Globus pallidus (tissue), 1 donor: Measurements from ENCODE around the gene RRP8.

Source experiments
- DNase-seq: peaks from one replicate; pipeline ENCODE4 v3.0.0-alpha.2; 2015; ENCODE audit warnings: low spot score

Gene RRP8

DNA sequence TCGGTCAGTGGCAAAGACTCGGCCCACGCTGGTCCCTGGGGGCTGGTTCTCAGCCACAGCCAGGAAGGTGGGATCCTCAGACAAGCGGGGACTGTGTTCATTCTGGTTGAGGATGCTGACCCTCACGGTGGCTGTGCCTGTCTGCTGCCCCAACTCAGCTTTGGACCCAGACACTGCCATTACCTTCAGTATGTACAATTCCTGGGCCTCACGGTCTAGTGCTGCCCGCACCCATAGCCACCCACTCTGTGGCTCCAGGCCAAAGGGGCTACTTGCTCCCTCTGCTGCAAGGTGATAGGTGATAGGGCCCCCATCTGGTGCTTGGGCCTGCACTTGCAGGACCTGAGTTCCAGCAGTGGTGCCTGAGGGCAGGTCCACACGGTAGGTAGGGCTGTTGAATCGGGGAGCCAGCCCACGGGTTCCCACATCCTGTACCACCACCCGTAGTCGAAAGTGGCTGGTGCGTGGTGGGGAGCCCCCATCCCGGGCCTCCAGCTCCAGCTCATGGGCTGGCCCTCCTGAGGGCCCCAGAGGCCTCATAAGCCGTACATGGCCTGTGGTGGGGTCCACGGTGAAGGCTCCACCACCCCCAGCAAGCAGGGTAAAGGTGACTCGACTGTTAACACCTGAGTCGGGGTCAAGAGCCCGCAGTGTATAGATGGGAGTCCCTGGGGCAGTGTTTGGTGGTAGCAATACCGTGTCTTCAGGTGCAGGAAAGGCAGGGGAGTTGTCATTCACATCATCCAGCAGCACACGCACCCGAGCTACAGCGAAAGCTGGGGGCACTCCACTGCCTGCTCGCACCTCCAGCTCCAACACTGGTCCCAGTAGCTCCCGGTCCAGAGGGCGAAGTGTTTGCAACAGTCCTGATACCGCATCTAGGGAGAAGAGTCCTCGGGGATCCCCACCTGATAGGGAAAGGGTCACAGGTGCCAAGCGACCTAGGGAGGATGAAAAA, 29.0 kb upstream of the RRP8 start:
- DNase-seq: no peak

DNA sequence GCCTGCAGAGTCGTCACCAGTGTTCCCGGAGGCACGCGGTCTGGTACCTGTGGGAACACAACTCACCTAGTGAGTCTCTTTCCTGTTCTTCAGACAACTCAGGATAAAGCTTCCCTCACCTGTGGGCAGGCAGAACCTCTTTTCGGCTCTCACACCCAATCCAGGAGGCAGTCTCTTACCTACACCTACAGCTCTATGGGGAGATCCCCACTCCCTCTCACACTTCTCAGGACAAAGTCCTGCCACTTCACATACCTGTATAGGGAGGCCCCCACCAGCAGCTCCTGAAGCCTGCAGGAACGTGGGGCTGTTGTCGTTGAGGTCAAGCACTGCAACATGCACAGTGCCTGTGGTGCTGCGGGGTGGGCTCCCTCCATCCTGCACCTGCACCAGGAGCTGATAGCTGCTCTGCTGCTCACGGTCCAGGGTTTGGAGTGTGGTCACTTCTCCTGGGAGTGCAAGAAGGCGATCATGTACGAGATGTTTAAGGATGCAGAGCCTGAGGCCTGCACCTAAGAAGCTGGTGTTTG, 28.0 kb upstream of the RRP8 start:
- no peak for DNase-seq

DNA sequence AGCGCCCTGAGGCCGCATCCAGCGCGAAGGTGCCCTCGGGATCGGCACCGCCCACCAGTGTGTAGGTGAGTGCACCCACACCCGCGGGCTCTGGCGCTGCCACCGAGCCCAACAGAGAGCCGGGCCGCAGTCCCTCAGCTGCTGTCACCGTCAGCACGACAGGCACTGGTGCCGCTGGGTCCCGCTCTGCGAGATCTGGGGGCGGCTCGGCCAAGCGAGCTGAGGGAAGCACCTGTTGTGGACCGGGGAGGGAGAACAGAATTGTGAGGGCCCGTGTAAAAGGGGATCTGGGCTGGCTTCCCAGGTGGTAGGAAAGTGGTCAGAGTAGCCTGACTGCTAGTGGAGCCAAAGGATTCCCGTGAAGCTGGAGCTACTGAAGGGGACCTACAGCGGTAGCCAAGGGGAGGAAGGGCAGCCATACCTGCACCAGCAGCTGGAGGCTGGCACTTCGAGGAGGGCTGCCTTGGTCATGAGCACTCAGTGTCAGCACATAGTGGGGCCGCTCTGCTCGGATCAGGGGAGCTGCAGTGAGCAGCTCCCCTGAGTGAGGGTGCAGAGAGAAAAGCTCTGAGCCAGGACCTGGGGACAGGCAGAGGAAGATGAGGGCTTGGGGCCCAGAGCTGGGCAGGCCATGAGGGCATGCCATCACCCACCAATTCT, 27.3 kb upstream of the RRP8 start:
- no peak for DNase-seq

DNA sequence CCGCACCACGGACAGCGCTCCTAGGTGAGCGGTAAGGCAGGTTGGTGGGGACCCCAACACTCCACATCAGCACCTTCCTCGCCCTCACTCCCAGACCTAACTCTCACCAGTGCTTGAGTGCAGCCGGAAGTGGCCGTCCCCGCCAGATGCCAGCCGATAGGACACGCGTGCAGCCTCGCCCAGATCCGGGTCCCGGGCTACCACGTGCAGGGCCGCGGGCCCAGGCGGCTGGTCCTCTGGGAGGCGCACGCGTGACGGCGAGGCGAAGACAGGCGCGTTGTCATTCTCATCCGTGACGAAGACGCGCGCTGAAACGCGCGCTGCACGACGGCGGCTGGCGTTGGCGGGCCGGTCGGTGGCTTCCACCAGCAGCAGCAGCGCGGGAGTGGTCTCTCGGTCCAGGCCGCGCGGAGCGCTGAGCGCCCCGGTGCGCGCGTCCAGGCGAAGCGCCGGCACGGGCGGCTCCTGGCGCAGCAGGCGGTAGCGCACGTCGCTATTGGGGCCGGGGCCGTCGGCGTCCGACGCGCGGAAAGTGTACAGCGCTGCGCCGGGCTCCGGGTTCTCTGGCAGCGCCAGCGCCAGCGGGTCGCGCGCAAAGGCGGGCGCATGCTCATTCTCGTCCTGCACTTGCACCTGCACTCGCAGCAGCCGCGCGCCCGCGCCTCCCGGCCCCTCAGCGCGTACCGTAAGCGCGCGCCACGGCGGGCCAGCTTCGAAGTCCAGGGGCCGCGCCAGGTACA, 26.6 kb upstream of the RRP8 start:
- no peak for DNase-seq

DNA sequence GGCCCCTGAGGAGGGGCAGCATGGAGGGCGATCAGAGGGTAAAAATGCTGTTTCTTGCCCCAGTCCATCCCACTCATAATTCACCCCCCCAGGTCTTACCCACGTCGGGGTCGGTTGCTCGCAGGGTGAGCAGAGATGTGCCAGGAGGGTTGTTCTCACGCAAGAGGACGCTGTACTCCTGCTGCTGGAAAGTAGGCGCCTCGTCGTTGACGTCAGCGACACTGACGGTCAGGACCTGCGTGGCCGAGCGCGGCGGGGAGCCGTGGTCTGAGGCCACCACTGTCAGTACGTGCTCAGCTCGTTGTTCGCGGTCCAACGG, 26.1 kb upstream of the RRP8 start:
- no peak for DNase-seq

DNA sequence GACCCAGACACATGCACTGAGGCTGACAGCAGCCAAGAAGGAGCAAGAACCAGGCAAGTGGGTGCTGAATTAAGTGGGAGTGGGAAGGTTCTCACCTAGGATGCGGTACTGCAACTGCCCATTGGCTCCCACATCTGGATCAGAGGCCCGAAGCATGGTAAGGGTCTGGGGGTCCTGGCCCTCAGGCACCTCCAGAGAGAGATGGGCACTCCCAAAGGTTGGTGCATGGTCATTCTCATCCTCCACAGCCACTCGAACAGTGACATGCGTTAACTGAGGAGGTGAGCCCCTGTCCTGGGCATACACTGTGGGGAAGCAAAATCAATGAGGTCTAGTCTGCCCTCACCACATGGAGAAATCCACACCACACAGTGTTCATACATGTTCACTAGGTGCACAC, 25.1 kb upstream of the RRP8 start:
- DNase-seq: no peak

DNA sequence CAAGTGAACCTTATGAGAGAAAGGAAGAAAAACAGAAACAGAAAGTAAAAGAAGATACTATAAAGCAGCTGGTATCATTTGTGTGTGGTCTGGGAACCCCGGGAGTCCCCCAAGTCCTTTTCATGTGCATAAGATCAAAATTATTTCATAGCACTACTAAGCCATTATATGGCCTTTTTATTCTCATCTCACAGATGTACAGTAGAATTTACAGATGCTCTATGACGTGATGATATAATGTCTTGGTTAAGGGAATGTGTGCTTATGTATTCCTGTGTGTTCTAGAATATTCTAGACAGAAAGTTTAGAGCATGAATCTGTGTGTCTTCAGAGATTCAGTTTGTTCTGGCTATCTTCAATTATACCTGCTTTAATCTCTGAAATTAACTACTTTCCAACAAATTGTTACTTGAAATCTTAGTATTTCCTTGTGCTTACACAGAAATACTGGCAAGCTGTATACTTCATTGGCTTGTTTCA, 24.4 kb upstream of the RRP8 start:
- no peak for DNase-seq

DNA sequence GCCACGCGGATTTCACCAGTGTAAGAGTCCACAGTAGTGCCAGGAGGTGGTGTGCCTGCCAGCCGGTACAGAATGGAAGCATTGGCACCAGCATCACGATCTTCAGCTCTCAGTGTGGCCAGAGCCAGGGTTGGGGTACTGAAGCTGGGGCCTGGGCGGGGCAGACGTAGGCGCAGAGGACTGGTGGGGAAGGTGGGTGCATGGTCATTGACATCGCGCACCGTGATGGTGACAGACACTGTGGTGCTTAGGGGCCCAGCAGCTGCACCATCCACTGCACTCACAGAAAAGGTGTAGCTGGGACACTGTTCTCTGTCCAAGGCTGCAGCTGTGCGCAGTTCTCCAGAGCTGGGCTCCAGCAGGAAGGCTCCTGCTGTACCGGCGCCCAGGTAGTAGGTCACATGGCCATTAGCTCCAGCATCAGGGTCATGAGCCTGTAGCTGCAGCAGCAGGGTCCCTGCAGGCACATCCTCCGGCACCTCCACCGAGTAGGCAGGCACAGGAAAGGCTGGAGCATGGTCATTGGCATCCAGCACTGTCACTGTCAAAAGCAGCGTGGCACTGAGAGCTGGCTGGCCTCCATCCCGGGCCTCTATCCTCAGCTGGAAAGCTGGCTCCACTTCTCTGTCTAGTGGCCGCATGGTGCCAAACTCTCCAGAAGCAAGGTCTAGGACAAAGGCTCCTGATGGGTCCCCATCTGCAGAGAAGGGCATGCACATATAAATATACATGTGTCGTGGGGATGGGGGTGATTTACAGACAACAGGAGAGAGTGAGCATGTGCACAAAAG, 23.8 kb upstream of the RRP8 start:
- DNase-seq: peak; percentile 64

DNA sequence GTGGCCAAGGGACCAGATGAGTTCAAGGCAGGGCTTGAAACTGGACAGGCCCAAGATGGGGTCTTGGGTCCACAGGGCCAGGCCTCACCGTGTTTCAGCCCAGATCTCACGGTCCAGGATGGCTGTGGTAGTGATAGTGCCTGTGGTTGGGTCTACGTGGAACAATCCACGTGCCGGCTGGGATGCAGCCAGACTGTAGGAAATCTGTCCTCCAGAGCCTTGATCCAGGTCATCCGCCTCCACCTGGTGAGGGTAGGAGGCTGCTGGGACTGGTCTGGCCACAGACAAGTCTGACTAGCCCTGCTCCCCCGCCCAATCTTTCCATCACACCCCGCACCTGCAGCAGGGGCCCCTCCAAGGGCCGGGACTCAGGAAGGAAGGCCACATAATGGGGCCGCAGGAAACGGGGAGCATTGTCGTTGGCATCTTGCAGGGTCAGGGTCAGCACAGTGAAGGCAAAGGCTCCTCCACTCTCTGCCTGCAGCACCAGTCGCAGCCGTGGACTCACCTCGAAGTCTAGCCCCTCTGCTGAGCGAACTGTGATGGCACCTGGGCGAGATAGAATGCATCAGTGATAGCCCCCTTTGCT, 22.5 kb upstream of the RRP8 start:
- no peak for DNase-seq

DNA sequence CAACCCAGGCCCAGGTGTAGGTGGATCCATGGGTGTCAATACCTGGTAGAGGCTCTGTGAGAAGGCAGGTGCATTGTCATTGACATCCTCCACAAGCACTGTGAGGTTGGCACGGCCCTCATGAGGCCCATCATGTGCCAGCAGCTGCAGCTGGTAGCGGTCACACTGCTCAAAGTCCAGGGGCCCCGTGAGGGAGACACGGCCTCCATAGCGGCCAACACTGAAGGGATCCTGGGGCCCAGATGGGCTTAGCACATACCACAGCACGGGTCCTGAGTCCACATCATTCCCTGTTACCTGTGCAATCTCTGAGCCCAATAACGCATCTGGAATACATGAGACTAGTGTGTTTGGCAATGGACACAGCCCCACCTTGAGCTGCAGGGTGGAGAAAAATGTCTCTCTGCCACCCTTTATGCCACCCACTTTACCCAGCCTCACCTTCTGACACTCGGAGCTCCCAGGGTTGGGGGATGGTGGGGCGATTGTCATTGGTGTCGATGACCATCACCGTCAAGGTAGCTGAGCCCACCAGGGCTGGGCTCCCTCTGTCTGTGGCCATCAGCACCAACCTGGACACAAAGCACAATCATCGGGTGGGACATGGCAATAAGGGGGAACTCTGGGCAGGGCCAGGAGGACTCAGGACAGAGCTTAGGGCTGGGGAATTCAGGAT, 21.9 kb upstream of the RRP8 start:
- DNase-seq: no peak

DNA sequence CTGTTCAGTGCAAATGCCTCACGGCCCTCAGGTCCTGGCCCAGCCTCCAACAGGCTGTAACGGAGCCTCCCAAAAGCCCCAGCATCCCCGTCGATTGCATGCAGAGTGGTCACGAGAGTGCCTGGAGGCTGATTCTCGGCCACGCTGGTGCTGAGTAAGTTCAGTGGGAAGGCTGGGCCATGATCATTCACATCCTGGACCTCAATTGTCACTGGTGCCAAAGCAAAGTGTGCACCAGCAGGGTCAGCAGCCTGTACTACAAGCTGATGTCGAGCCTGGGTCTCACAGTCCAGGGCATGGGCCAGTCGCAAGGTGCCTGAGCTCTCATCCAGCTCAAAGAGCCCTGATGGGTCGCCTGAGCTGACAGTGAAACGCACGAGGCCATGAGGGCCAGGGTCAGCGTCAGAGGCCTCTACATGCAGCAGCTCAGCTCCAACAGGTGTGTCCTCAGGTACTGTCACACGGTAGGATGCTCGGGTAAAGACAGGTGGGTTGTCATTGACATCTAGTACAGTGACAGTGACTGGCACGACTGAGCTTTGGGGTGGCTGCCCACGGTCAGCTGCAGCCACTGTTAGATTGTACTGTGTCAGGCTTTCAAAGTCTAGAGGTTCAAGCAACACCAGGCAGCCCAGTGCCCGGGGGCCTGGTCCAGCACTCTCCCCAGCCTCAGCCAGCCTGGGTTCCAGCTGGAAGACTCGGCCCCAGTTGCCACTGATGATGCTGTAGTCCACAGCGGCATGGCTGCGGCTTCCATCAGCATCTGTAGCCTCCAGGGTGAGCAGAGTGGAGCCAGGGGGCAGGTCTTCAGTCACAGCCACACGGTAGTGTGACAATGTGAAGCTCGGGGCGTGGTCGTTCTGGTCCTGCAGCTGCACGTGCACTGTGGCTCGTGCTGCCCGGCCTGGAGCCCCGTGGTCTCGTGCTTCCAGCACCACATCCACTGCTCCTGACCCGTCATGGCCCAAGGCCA, 20.3 kb upstream of the RRP8 start:
- no peak for DNase-seq

DNA sequence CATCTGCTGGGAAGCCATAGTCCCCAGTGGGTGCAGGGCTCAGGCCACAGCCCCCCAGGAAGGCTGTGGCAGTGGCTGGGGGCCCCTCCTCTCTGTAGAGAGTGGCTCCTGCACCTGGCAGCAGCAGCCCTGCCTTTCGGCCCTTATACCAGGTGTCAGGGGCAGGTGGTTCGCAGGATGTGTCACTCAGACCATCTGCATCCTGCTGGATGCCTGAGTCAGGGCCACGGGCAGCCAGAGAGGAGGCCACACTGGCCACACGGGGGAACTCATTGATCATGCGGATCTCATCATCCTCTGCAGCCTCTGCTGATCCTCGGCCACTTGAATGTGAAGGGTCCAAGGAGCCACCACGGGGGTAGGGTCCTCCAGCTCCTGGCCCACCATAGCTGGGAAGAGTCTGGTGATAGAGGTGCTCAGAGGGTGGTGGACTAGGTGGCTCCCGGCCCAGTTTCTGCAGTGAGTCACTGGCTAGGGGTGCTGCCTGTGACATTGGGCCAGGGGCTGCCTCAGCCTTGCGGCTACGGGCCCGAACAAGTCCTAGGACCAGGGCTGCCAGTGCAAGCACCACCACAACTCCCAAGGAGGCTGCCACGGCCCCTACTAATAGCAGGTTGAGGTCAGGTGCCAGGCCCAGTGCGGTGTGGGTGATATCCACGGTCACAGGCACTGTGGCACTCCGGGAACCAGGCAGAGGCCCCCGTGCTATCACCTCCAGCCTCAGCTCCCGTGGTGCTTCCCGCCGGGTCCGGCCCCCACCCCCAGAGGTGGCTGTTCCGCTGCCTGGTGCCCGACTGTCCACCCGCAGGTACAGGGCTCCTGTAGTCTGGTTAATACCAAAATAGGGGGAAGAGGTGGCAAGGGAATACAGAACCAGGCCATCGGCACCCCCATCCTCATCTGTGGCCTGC, 19.1 kb upstream of the RRP8 start:
- no peak for DNase-seq

DNA sequence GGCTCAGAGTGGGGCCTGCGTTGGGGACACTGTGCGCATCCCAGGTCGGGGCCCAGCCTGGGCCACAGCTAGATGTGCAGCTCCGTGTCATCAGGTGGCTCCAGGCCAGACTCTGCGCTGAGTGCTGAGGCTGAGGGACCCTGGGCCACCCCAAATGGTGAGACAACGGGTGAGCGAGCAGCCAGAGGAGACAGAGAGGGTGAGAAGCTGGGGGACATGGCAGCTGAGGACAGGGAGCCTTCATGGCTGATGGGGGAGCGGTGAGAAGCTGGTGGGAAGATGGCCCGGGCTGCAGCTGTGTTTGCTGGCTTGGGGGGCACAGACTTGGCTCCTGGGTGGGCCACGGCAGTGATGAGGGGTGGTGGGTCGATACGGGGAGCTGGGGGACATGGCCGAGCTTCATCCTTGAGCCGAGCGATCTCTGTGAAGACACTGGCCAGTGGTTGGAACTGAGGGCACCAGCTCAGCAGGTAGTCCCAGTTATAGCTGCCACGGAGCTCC, 18.3 kb upstream of the RRP8 start:
- no peak for DNase-seq

DNA sequence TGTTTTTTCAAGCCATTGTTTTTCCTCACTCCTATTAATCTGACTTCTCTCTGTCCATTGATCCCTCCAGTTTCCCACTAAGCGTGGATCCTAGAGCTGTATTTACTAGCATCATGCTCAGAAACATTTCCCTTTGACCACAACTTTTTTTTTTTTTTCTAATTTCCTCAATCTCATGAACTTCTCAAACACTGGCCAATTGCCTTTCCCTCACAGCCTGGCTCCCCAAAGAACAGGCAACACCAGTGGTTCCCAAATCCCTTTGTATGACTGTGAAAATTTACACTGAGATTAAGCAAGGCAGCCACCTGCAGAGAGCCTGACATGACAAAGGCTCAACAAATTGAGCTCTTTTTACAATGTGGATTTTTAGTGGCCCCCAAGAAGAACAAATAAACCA, 17.2 kb upstream of the RRP8 start:
- no peak for DNase-seq

DNA sequence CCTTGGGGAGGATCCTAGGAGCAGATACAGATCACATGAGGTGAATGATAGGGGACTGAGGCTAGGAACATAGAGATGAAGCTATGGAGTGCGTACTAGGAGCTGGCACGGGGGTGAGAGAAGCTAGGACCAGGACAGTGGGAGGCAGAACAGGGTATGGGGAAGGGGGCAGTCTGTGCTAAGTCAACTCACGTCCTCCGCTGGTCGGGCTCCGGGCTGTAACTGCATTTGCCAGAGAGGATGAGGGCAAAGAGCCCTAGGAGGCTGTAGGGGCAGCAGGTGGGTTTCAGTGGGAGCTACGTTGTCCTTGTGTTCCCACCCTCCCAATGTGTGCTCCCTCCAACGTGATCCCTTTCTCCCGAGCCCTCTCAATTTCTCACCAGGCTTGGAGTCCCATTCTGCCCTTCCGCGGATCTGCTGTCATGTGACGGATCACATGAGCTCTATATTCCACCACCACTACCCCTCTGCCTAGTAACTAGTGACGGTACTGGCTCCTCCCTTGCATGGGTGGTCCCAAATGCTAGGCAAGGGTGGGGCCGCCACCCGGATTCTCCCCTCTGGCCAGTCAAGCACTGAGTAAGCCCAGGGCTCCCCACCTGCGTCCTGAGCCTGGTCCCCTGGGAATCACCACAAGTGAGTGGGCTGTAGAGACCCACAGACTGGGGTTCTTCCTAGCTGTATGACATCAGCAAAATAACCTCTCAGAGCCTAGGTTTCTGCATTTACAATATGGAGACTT, 15.8 kb upstream of the RRP8 start, which contains the start of gene TPP1:
Gene TPP1 (minus strand): TSS at position 419 of the 742 bp plus-strand sequence. CDS start 22 bp downstream, at position 397.
- peak; percentile 98 for DNase-seq

DNA sequence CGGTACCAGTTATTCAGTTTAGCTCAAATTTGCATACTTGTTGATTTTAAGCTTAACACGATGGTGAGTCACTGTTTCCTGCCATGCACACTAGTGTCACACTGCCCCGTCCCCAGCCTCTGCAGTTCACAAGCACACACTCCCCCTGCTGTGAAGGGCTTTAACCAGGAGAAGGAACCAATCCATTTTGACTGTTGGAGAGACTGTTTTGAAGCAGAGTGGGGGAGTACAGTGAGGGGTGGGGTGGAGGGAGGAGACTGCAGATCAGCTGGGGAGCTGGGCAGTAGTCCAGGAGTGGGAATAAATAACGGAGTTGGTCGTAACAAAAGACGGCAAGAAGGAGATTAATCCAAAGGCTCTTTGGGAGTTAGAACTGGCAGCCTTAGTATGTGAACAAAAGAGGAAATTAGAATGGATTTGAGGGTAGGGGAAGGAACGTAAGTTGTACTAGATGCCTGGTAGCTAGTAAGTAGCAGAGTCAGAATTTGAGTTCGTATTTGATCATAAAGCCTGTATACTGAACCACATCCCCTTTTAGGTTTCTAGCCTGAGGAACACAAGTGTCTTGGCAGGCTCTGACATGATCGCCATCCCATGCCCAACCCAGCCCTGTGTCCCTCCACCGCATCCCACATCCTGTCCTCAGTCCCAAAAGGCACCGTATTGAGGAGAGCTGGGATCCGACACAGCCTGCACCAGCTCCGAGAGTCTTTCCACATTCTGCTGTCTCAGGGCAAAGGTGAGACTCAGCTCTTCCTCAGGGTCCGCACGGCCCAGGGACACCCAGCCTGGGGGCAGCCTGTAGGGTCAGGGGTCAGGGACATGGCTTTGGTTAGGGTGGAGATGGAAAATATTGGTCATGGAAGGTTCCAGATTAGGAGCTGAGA, 14.9 kb upstream of the RRP8 start:
- DNase-seq: peak; percentile 61
